ENCODE data around the gene AVP.
A peak's percentile ranks its signal among the peaks of the same experiment; 100 is the strongest.
"Not testable (repeated sequence)": the region's sequence is repeated elsewhere in the genome, so short reads cannot be mapped to it uniquely, and the experiment has no call there.

Gene AVP

GRCh38 chr20:3080939-3081388 lies 3.6 kb downstream of the AVP start:
- Histone ChIP-seq H3K9me3 (ENCODE audit: control insufficient read depth, insufficient read depth, low read length) (no peaks in the 10 kb centered on the region), H3K36me3 (ENCODE audit: control insufficient read depth, insufficient read depth, low read length) (no peaks in the 10 kb centered on the region), H3K27ac (ENCODE audit: low read depth, low read length) (no peak overlapping the region), H3K9ac (ENCODE audit: low read depth, low read length) (no peak overlapping the region), H3K4me1 (ENCODE audit: control insufficient read depth, insufficient read depth, low read length) (0 out of 2 replicates have a peak, but pooled peaks cover 5% of the 10 kb centered on the region), H3K4me3 (ENCODE audit: low read depth, low read length) (no peak overlapping the region), H3K27me3 (ENCODE audit: control insufficient read depth, insufficient read depth, low read length) (peaks cover 51% of the 10 kb centered on the region)

GRCh38 chr20:3077618-3078134 lies 6.8 kb downstream of the AVP start:
- no peak overlapping the region for H3K27ac ChIP-seq (ENCODE audit: low read depth, low read length)
- no peaks in the 10 kb centered on the region for H3K9me3 ChIP-seq (ENCODE audit: control insufficient read depth, insufficient read depth, low read length)
- H3K4me1 ChIP-seq (ENCODE audit: control insufficient read depth, insufficient read depth, low read length), result no peaks in the 10 kb centered on the region
- no peaks in the 10 kb centered on the region for H3K36me3 ChIP-seq (ENCODE audit: control insufficient read depth, insufficient read depth, low read length)
- no peak overlapping the region for H3K9ac ChIP-seq (ENCODE audit: low read depth, low read length)
- peaks cover 34% of the 10 kb centered on the region for H3K27me3 ChIP-seq (ENCODE audit: control insufficient read depth, insufficient read depth, low read length)
- H3K4me3 ChIP-seq (ENCODE audit: low read depth, low read length), result no peak overlapping the region

GRCh38 chr20:3075315-3075714 lies 9.2 kb downstream of the AVP start:
- not testable (repeated sequence) for H3K4me1 ChIP-seq (ENCODE audit: control insufficient read depth, insufficient read depth, low read length); H3K9ac ChIP-seq (ENCODE audit: low read depth, low read length); H3K9me3 ChIP-seq (ENCODE audit: control insufficient read depth, insufficient read depth, low read length); H3K36me3 ChIP-seq (ENCODE audit: control insufficient read depth, insufficient read depth, low read length); H3K4me3 ChIP-seq (ENCODE audit: low read depth, low read length); H3K27ac ChIP-seq (ENCODE audit: low read depth, low read length)
- H3K27me3 ChIP-seq (ENCODE audit: control insufficient read depth, insufficient read depth, low read length), result peaks cover 32% of the 10 kb centered on the region

- no peaks in the 10 kb centered on the region for H3K36me3 ChIP-seq (ENCODE audit: control insufficient read depth, insufficient read depth, low read length)
- H3K27ac ChIP-seq (ENCODE audit: low read depth, low read length), result no peak overlapping the region
- no peaks in the 10 kb centered on the region for H3K9me3 ChIP-seq (ENCODE audit: control insufficient read depth, insufficient read depth, low read length)
- peaks cover 30% of the 10 kb centered on the region for H3K27me3 ChIP-seq (ENCODE audit: control insufficient read depth, insufficient read depth, low read length)
- no peak overlapping the region for H3K9ac ChIP-seq (ENCODE audit: low read depth, low read length)
- no peak overlapping the region for H3K4me3 ChIP-seq (ENCODE audit: low read depth, low read length)
- H3K4me1 ChIP-seq (ENCODE audit: control insufficient read depth, insufficient read depth, low read length), result no peaks in the 10 kb centered on the region
Measured at GRCh38 chr20:3074812-3075211, 9.7 kb downstream of the AVP start.

- H3K27me3 ChIP-seq (ENCODE audit: control insufficient read depth, insufficient read depth, low read length), result peaks cover 30% of the 10 kb centered on the region
- H3K4me1 ChIP-seq (ENCODE audit: control insufficient read depth, insufficient read depth, low read length); H3K9ac ChIP-seq (ENCODE audit: low read depth, low read length); H3K36me3 ChIP-seq (ENCODE audit: control insufficient read depth, insufficient read depth, low read length); H3K9me3 ChIP-seq (ENCODE audit: control insufficient read depth, insufficient read depth, low read length); H3K4me3 ChIP-seq (ENCODE audit: low read depth, low read length); H3K27ac ChIP-seq (ENCODE audit: low read depth, low read length): not testable (repeated sequence)
Measured at GRCh38 chr20:3073251-3073643, 11.3 kb downstream of the AVP start.

- H3K9ac ChIP-seq (ENCODE audit: low read depth, low read length), result no peak overlapping the region
- peak overlapping the region; percentile 52; the same call in 1 of the 2 replicates for H3K4me3 ChIP-seq (ENCODE audit: low read depth, low read length)
- H3K27ac ChIP-seq (ENCODE audit: low read depth, low read length), result no peak overlapping the region
- H3K9me3 ChIP-seq (ENCODE audit: control insufficient read depth, insufficient read depth, low read length), result no peaks in the 10 kb centered on the region
- H3K4me1 ChIP-seq (ENCODE audit: control insufficient read depth, insufficient read depth, low read length), result no peaks in the 10 kb centered on the region
- H3K27me3 ChIP-seq (ENCODE audit: control insufficient read depth, insufficient read depth, low read length), result peaks cover 30% of the 10 kb centered on the region
- no peaks in the 10 kb centered on the region for H3K36me3 ChIP-seq (ENCODE audit: control insufficient read depth, insufficient read depth, low read length)
Measured at GRCh38 chr20:3072530-3073250, 11.8 kb downstream of the AVP start.

- peak within 1 kb of the TSS; percentile 52 for H3K4me3 ChIP-seq (ENCODE audit: low read depth, low read length)
- H3K9me3 ChIP-seq (ENCODE audit: control insufficient read depth, insufficient read depth, low read length), result no peaks in the 10 kb centered on the region
- no peak within 1 kb of the TSS for H3K27ac ChIP-seq (ENCODE audit: low read depth, low read length)
- H3K36me3 ChIP-seq (ENCODE audit: control insufficient read depth, insufficient read depth, low read length), result no peaks in the 10 kb centered on the region
- H3K27me3 ChIP-seq (ENCODE audit: control insufficient read depth, insufficient read depth, low read length), result peaks cover 30% of the 10 kb centered on the region
- H3K4me1 ChIP-seq (ENCODE audit: control insufficient read depth, insufficient read depth, low read length), result no peaks in the 10 kb centered on the region
- H3K9ac ChIP-seq (ENCODE audit: low read depth, low read length), result no peak within 1 kb of the TSS
Measured at GRCh38 chr20:3071610-3072529, 12.7 kb downstream of the AVP start, which contains the start of gene OXT. Gene OXT (plus strand): TSS chr20:3071620. CDS start chr20:3071656, 36 bp downstream.

GRCh38 chr20:3071266-3071609 lies 13.3 kb downstream of the AVP start:
- Histone ChIP-seq H3K4me1 (ENCODE audit: control insufficient read depth, insufficient read depth, low read length) (no peaks in the 10 kb centered on the region), H3K4me3 (ENCODE audit: low read depth, low read length) (peak overlapping the region; percentile 52), H3K9ac (ENCODE audit: low read depth, low read length) (no peak overlapping the region)

GRCh38 chr20:3070725-3071124 lies 13.8 kb downstream of the AVP start:
- no peak overlapping the region for H3K4me3 ChIP-seq (ENCODE audit: low read depth, low read length)
- no peak overlapping the region for H3K27ac ChIP-seq (ENCODE audit: low read depth, low read length)
- H3K4me1 ChIP-seq (ENCODE audit: control insufficient read depth, insufficient read depth, low read length), result no peaks in the 10 kb centered on the region
- no peaks in the 10 kb centered on the region for H3K36me3 ChIP-seq (ENCODE audit: control insufficient read depth, insufficient read depth, low read length)
- H3K9me3 ChIP-seq (ENCODE audit: control insufficient read depth, insufficient read depth, low read length), result no peaks in the 10 kb centered on the region
- H3K9ac ChIP-seq (ENCODE audit: low read depth, low read length), result no peak overlapping the region
- H3K27me3 ChIP-seq (ENCODE audit: control insufficient read depth, insufficient read depth, low read length), result peaks cover 30% of the 10 kb centered on the region

More at GRCh38 chr20:3071266-3071609, 13.3 kb downstream of the AVP start:
- Histone ChIP-seq H3K9me3 (ENCODE audit: control insufficient read depth, insufficient read depth, low read length) (no peaks in the 10 kb centered on the region), H3K36me3 (ENCODE audit: control insufficient read depth, insufficient read depth, low read length) (no peaks in the 10 kb centered on the region), H3K27ac (ENCODE audit: low read depth, low read length) (no peak overlapping the region), H3K27me3 (ENCODE audit: control insufficient read depth, insufficient read depth, low read length) (peaks cover 30% of the 10 kb centered on the region)

- Histone ChIP-seq H3K27ac (ENCODE audit: low read depth, low read length) (no peak overlapping the region), H3K36me3 (ENCODE audit: control insufficient read depth, insufficient read depth, low read length) (no peaks in the 10 kb centered on the region), H3K4me3 (ENCODE audit: low read depth, low read length) (no peak overlapping the region), H3K4me1 (ENCODE audit: control insufficient read depth, insufficient read depth, low read length) (no peaks in the 10 kb centered on the region), H3K9ac (ENCODE audit: low read depth, low read length) (no peak overlapping the region), H3K27me3 (ENCODE audit: control insufficient read depth, insufficient read depth, low read length) (peaks cover 30% of the 10 kb centered on the region), H3K9me3 (ENCODE audit: control insufficient read depth, insufficient read depth, low read length) (no peaks in the 10 kb centered on the region)
Measured at GRCh38 chr20:3068986-3069900, 15.3 kb downstream of the AVP start.
